HG03520 (cell line): Measurements from ENCODE around the gene WWC2.

Experiments used
- ATAC-seq: cut with Tn5 transposase; IDR thresholded peaks from one replicate; pipeline ENCODE4 v1.9.1; 2021; ENCODE audit warnings: mild to moderate bottlenecking, moderate library complexity; ENCODE audit not compliant: unreplicated experiment

The WWC2 gene

DNA sequence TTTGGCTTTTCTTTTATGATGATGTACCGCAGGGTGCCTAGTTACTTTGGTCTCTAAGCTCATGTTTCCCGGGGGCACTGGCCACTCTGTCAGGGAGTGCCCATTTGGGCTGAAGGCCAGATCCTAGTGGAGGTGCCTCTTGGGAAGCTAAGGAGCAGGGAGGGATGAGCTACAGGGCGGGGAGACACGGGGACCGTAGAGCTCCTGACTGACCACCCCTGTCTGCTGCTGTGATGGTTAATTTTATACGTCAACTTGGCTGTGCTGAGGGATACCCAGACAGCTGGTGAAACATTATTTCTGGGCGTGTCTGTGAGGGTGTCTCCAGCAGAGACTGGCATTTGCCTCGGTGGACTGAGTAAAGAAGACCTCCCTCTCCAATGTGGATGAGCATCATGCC is 248.1 kb downstream of the WWC2 start:
- ATAC-seq = no peak

DNA sequence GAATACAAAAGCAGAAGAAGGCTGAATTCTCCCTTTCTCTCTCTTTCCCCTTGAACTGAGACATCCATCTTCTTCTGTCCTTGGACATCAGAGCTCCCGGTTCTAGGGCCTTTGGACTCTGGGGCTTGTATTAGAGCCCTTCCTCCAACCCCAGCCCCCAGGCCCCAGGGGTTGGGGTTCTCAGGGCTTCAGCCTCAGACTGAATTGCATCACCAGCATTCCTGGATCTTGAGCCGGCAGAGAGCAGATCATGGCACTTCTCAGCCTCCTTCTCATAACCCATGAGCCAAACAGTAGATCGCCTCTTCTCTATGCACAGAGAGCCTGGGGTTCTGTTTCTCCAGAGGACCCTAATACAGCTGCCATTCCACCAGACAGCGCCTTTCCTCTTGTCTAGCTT is 248.5 kb downstream of the WWC2 start:
- ATAC-seq = no peak

GRCh38 chr4:183348136-183348535 is 249.1 kb downstream of the WWC2 start:
- ATAC-seq = no peak

GRCh38 chr4:183348706-183349659 is 249.9 kb downstream of the WWC2 start:
- no peak for ATAC-seq

- ATAC-seq = no peak
These were observed 250.6 kb downstream of the WWC2 start for GRCh38 chr4:183349673-183350072.

GRCh38 chr4:183350317-183351071 is 251.4 kb downstream of the WWC2 start:
- no peak for ATAC-seq

- no peak for ATAC-seq
These were observed 253.5 kb downstream of the WWC2 start for GRCh38 chr4:183352546-183352945.

GRCh38 chr4:183353557-183353956 is 254.5 kb downstream of the WWC2 start:
- no peak for ATAC-seq

DNA sequence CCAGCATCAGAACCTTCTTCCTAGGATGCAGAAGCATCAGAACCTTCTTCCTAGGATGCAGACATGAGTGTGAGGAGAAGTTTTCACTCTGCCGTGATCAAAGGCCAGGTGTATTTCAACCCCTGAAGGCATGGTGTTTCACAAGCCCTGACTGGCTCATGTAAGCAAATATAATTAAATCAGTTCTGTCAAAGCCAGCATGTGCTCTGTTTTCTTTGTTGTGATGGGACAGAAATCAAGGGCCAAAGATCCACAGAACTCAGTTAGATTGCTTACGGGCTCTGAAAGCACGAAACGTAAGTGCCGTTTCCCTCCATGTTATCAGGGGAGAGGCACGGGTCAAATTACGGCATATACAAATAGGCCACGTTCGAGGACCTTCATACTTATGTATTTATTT is 255.2 kb downstream of the WWC2 start:
- no peak for ATAC-seq

- no peak for ATAC-seq
These were observed 256.3 kb downstream of the WWC2 start for GRCh38 chr4:183355405-183355804.

DNA sequence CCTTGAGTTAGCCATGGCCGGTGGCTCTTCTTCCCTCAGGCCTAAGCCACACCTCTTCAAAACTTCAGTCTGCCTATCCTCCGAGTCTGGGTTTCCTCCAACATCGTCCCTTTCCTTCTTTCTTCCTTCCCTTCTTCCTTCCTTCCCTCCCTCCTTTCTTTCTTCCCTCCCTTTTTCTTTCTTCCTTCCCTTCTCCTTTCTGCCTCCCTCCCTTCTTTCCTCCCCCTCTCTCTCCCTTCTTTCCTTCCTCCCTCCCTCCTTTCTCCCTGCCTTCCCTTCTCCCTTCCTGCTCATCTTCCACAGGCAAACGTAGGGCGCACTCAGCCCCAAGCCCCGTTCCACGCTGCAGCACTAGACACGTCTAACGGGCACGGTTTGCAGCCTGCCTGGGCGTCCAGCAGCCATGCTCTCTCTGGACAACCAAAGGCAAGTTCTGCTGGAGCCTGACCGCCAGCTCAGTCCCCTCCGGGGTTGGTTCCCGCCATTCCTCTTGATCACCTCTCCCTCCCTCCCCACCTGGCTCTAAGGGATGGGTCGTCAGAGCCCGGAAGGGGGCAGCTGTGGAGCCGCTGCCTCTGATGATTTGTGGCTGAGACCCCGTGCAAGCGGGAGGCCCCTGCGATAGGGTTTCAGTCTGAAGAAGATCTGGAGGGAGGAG is 257.2 kb downstream of the WWC2 start:
- ATAC-seq = no peak

- ATAC-seq = no peak
These were observed 258.0 kb downstream of the WWC2 start for GRCh38 chr4:183356931-183357675.

DNA sequence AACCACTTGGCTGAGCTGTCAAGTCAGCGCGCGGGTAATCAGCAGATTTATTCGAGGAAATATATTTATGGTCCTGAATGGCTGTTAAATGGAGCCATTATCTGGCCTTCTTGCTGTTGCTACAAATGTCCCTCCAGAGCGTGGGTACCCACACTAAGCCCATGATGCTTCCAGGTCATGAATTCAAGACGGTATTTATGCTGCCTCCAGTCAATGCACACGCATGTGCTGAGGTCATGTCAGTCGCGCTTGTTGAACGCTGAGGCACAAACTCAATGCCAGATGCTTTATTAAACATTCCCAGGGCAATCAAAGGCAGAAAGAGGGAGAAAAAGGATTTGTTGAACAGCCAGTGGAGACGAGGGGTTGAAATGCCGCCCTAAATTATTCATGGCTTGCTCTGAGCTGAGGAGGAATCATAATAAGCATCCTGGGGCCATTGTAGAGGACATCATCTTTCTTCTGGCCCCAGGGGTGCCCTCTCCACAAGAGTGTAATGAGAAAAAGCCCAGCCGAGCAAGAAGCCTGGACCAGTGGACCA is 259.2 kb downstream of the WWC2 start:
- no peak for ATAC-seq

GRCh38 chr4:183360161-183360919 is 261.3 kb downstream of the WWC2 start:
- ATAC-seq = no peak

GRCh38 chr4:183362036-183362435 is 263.0 kb downstream of the WWC2 start:
- no peak for ATAC-seq

DNA sequence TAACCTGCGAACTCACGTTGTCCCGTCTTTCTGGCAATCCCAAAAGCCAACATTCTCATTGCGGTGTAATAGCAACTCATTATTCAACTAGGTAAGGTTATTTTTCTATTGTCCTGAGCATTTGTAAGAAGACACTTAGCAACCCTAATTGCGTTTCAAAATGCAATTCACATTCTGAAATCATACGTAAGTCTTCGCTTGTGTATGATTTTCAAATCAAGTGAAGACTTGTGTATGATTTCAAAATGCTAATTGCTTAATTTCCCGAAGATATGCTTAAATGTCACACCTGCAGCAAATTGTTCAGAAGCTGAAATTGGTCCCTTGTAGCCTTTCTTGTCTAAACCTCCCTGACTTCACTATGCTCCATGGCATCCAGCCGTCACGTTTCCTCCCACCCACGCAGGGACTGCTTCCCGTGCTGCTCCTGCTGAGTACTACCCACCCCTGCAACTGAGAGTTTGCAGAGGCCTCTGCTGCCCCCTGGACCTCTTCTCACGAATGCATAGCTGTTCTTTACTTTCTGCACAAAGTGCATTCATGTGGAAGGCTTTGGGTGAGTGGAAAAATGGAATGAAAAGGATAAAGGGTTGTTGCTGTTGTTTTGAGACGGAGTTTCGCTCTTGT is 264.0 kb downstream of the WWC2 start:
- no peak for ATAC-seq

- ATAC-seq = no peak
These were observed 265.0 kb downstream of the WWC2 start for GRCh38 chr4:183364025-183364424.

DNA sequence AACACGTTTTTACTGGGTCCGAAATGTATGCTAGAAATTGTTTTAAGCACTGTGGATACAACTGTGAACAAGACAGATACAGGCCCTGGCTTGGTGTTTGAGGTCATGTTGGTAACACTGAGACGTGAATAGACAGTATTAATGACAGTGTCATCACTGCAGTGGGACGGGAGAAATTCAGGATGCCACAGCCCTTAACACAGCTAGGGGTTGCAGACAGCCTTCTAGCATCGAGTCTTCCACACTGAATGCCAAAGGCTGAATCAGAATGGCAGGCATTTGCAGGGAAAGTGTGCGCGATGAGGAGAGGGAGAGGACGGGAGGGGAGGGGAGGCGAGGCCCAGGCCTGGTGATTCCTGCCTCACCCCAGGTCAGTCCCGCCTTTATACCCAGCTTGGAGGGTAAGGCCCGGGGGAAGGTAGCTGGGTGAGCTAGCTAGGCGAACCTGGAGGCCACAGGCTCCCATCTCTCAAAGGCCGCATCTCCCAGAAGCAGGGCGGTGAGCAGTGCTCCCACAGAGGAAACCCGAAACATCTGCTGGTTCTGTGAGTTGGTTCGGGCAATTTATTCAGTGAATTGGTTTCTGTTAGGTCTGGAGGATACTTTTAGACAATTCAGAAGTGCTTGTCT is 267.3 kb downstream of the WWC2 start:
- no peak for ATAC-seq

DNA sequence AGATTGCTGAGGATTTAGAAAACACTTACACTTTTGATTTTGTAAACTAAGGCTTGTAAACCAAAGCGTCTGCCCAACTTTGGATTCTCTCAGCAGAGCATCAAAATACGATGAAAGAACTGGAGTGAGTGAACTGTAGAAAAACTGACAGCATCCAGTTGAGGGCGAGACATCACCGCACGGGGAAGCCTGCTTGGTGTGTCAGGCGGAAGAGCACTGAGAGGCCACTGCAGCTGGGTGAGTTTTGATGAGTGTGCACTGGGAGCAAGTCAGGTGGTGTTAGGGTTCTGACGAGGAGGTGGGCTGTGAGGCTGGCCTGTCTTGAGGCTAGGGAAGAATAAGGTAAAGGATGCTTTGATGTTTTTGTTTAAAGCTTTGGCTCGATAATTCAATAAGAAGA is 270.0 kb downstream of the WWC2 start:
- no peak for ATAC-seq
